Measurements from ENCODE around the gene SHISAL2A. TPM values are rescaled to one million over a fixed set of nuclear protein-coding genes. Genes with fewer than 3 reads are reported as not detected.

The SHISAL2A gene
- total and polyA plus RNA-seq, 2 of the 8 experiments (the other 6 are each of a cell fraction or from before 2014, with no cell fraction given) = 0.74 to 2.1 TPM

GRCh38 chr1:52621950-52622349 lies 11.0 kb upstream of the SHISAL2A start:
- no peak overlapping the region for H4K5ac ChIP-seq (ENCODE audit: insufficient read length, low read depth, low read length)
- H3K4ac ChIP-seq (replicated peaks; ENCODE audit: insufficient read length, low read depth, low read length) = no peak overlapping the region
- no peak overlapping the region for H4K91ac ChIP-seq (replicated peaks; ENCODE audit: insufficient read length, low read length)
- DNase-seq (ENCODE audit: low read depth in 1 of 2, low spot score in 2 of 2) = no peak
- H4K8ac ChIP-seq (ENCODE audit: extremely low read depth, insufficient read depth, low read length) = no peak overlapping the region
- H3K4me1 ChIP-seq (replicated peaks in 1 of 4; ENCODE audit: control insufficient read depth in 3 of 4, insufficient read depth in 4 of 4, low read length in 3 of 4) = no peaks in the 10 kb centered on the region
- H2BK12ac ChIP-seq (ENCODE audit: low read depth, low read length) = no peak overlapping the region
- no peak overlapping the region for H3K9ac ChIP-seq (replicated peaks in 1 of 4; ENCODE audit: extremely low read depth in 1 of 4, low read depth in 3 of 4, low read length in 3 of 4)
- H3K27me3 ChIP-seq (replicated peaks in 1 of 4; ENCODE audit: control insufficient read depth in 3 of 4, extremely low read depth in 1 of 4, insufficient read depth in 3 of 4, low read length in 3 of 4) = peaks cover 0 to 1% (median 0%) of the 10 kb centered on the region in 4 experiments; a peak in 1 of 7 replicates
- H3K23ac ChIP-seq (ENCODE audit: insufficient read length) = no peak overlapping the region
- CTCF ChIA-PET (ENCODE audit: partially characterized antibody) = interaction anchor here (0.6 to 3.5 kb wide), 3 partner anchors 17 to 168 kb away, joined by 3 to 13 read pairs (median 4); no protein-coding TSS in a partner anchor
- H3K79me2 ChIP-seq (ENCODE audit: control insufficient read depth in 1 of 2, insufficient read depth in 2 of 2, low read length in 2 of 2) = no peaks in the 10 kb centered on the region
- no peaks in the 10 kb centered on the region for H3K23me2 ChIP-seq (ENCODE audit: low read depth, low read length)
- no peaks in the 10 kb centered on the region for H4K20me1 ChIP-seq (replicated peaks in 1 of 2; ENCODE audit: control insufficient read depth in 1 of 2, insufficient read depth in 2 of 2, low read length in 2 of 2)
- no peak for TF ChIP-seq USF2 (IDR thresholded peaks at IDR 0.05; ENCODE audit: low read length)
- TF ChIP-seq CREB1 (IDR thresholded peaks at IDR 0.05) = no peak
- no peak for TF ChIP-seq EGR1 (IDR thresholded peaks at IDR 0.05; ENCODE audit: borderline replicate concordance, low read depth, low read length)
- no peak for TF ChIP-seq BACH1 (IDR thresholded peaks at IDR 0.05; ENCODE audit: low read length)
- TF ChIP-seq NANOG (IDR thresholded peaks at IDR 0.05; ENCODE audit: insufficient read depth, low read depth, low read length, poor library complexity, severe bottlenecking) = no peak
- TF ChIP-seq SIX5 (IDR thresholded peaks at IDR 0.05; ENCODE audit: low read depth, low read length) = no peak
- TF ChIP-seq SIN3A (conservative IDR thresholded peaks at IDR 0.05 in 1 of 2, IDR thresholded peaks at IDR 0.05 in 1 of 2; ENCODE audit: low read depth in 1 of 2, low read length in 2 of 2) = no peak
- TF ChIP-seq TCF12 (IDR thresholded peaks at IDR 0.05; ENCODE audit: low read depth, low read length) = no peak
- no peak for TF ChIP-seq HDAC6 (IDR thresholded peaks at IDR 0.05; ENCODE audit: low read depth, low read length)
- no peak for TF ChIP-seq CHD1 (IDR thresholded peaks at IDR 0.05; ENCODE audit: low read depth, low read length)
- TF ChIP-seq RFX5 (IDR thresholded peaks at IDR 0.05; ENCODE audit: borderline replicate concordance, low read depth, low read length) = no peak
- no peak for TF ChIP-seq KDM1A (IDR thresholded peaks at IDR 0.05; ENCODE audit: borderline replicate concordance, low read length)
- no peak for TF ChIP-seq PHF8 (conservative IDR thresholded peaks at IDR 0.05; ENCODE audit: low read depth, low read length)
- no peak for TF ChIP-seq TAF1 (IDR thresholded peaks at IDR 0.05; ENCODE audit: low read depth, low read length)
- H2BK20ac ChIP-seq (ENCODE audit: low read length) = no peak overlapping the region
- no peak overlapping the region for H3K27ac ChIP-seq (ENCODE audit: low read depth, low read length)
- FAIRE-seq = no peak
- 82% methylated on average over 1 of the region's 2 CpGs; no CpG with 5 or more reads in 1 of the 2 experiments for WGBS, 2 experiments (ENCODE audit: extremely low coverage in 1 of 2, insufficient coverage in 1 of 2, insufficient read length in 1 of 2, insufficient replicate concordance in 2 of 2, low coverage in 1 of 2, low lambda C conversion rate in 2 of 2, missing lambda C conversion rate in 1 of 2)
- no peak overlapping the region for H2BK120ac ChIP-seq (replicated peaks; ENCODE audit: low read depth, low read length)
- H3K9me3 ChIP-seq (ENCODE audit: insufficient read depth in 2 of 2, low read depth in 1 of 2, low read length in 1 of 2) = no peaks in the 10 kb centered on the region; a peak in 1 of 4 replicates
- no peak overlapping the region for H3K18ac ChIP-seq (ENCODE audit: extremely low read depth, low read length)
- H3K36me3 ChIP-seq (ENCODE audit: control insufficient read depth in 2 of 4, insufficient read depth in 4 of 4, low read length in 3 of 4) = no peaks in the 10 kb centered on the region
- H2AFZ ChIP-seq (ENCODE audit: low read length) = no peak overlapping the region
- H2BK15ac ChIP-seq (ENCODE audit: low read length) = no peak overlapping the region
- H2AK5ac ChIP-seq (ENCODE audit: low read depth, low read length) = no peak overlapping the region
- H2BK5ac ChIP-seq (ENCODE audit: low read depth, low read length) = no peak overlapping the region
- no peaks in the 10 kb centered on the region for H3K79me1 ChIP-seq (ENCODE audit: low read depth, low read length)
- no peak overlapping the region for H3K4me3 ChIP-seq (ENCODE audit: extremely low read depth in 1 of 4, insufficient read depth in 2 of 4, low read depth in 3 of 4, low read length in 4 of 4)
- no peak overlapping the region for H3K14ac ChIP-seq (ENCODE audit: insufficient read length)
- no peak overlapping the region for H3K56ac ChIP-seq (replicated peaks; ENCODE audit: insufficient read length, low read depth, low read length)
- POLR2A ChIA-PET (ENCODE audit: partially characterized antibody) = no interaction called here
- no peak overlapping the region for H3K4me2 ChIP-seq (ENCODE audit: insufficient read depth in 1 of 2, low read depth in 2 of 2, low read length in 2 of 2)

All from H1 (cell line).